ENCODE measurements around the gene TAF9.

Gene TAF9

DNA sequence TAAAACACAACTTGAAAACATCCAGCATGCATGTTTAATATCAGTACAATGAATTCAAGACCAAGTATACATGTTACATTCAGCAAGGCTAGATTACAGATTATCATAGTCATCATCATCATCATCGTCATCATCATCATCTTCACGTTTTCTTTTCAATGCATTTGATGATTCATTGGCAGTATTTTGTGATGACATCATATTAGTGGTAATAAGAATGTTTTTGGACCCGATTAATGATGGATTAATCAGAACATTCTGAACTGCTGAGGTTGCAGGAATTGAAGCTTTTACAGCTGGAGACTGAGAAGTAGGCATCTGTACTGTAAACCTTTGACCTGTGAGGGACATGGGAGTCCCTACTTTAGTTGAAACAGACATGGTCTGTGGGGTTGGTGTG, 4.5 kb downstream of the TAF9 start:
- no peak overlapping the region for H3K4me3 ChIP-seq (ENCODE audit: low read depth, low read length)
- TF ChIP-seq, protein P1, sequence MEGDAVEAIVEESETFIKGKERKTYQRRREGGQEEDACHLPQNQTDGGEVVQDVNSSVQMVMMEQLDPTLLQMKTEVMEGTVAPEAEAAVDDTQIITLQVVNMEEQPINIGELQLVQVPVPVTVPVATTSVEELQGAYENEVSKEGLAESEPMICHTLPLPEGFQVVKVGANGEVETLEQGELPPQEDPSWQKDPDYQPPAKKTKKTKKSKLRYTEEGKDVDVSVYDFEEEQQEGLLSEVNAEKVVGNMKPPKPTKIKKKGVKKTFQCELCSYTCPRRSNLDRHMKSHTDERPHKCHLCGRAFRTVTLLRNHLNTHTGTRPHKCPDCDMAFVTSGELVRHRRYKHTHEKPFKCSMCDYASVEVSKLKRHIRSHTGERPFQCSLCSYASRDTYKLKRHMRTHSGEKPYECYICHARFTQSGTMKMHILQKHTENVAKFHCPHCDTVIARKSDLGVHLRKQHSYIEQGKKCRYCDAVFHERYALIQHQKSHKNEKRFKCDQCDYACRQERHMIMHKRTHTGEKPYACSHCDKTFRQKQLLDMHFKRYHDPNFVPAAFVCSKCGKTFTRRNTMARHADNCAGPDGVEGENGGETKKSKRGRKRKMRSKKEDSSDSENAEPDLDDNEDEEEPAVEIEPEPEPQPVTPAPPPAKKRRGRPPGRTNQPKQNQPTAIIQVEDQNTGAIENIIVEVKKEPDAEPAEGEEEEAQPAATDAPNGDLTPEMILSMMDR (IDR thresholded peaks at IDR 0.05; ENCODE audit: control insufficient read depth, extremely low read depth, insufficient read depth), result no peak
- no peak for DNase-seq (ENCODE audit: low read depth)

DNA sequence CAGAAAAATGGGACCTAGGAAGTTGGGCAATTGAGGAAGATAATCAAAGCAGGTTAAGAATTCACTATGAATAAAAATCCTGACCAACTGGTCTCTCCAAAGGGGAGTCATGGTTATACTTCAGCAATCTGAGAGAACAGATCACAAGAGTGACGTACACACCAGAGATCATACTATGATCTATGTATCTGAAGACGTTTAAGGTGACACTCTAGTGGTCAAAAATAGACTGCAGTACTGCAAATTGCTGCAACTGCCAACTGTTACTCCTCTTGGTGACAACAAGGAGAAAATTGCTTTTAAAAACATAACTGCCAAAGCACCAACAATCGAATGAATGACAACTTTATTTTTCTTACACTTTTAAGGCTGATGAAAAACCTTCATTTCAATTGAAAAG, 4.9 kb downstream of the TAF9 start:
- no peak overlapping the region for H3K4me3 ChIP-seq (ENCODE audit: low read depth, low read length)
- TF ChIP-seq, protein P1 (IDR thresholded peaks at IDR 0.05; ENCODE audit: control insufficient read depth, extremely low read depth, insufficient read depth), result peak; percentile 26; the same call in 1 of the 2 replicates
- DNase-seq (ENCODE audit: low read depth), result no peak

DNA sequence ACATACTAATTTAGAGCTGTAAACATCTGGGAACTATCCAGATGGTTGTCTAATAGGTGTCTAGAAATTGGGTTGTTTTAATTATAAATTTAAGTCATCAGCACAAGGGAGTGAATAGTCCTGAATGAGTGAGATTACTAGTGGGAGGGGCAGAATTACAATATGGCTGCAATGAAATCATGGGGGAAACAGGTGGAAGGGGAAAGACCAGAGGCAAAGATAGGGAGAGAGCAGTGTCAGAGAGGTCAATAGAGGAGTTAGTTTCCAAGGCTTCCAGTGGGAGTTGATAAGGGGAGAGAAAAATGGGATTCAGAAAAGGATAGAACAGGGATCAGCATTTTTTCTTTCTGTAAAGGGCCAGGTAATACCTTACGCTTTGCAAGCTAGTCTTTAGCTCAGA, 8.9 kb downstream of the TAF9 start:
- no peak for DNase-seq (ENCODE audit: low read depth)
- no peak overlapping the region for H3K4me3 ChIP-seq (ENCODE audit: low read depth, low read length)
- TF ChIP-seq, protein P1 (IDR thresholded peaks at IDR 0.05; ENCODE audit: control insufficient read depth, extremely low read depth, insufficient read depth), result no peak

DNA sequence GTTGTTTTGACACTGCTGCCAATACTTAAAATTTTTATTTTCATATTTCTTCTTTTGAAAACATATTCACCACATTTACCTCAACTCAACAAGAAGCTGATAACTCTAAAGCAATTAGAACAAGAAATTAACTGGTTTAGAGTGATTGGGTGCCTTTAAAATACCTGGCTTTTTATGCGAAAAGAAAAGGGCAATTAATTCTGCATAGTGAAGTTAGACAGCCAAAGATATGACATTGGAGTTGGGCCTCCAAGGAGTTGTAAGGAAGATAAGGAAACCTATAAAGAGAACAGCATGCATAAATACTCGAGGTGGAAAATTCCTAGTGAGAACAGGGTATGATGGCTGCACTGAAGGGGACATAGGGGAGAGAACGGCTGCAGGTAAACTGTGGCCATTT, 9.6 kb downstream of the TAF9 start:
- DNase-seq (ENCODE audit: low read depth), result no peak
- TF ChIP-seq, protein P1 (IDR thresholded peaks at IDR 0.05; ENCODE audit: control insufficient read depth, extremely low read depth, insufficient read depth), result no peak
- no peak overlapping the region for H3K4me3 ChIP-seq (ENCODE audit: low read depth, low read length)

DNA sequence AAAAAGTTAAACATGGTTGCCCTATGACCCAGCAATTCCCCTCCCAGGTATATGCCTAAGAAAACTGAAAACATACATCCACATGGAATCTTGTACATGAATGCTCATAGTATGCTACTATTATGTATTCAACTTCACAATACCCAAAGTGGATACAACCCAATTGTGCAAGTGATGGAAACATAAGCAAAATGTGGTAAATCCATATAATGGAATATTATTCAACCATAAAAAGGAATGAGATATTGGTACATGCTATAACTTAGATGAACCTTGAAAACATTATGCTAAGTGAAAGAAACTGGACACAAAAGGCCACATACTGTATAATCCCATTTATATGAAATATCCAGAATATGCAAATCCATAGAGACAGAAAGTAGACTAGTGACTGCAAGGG, 18.7 kb downstream of the TAF9 start:
- DNase-seq (ENCODE audit: low read depth), result no peak
- H3K4me3 ChIP-seq (ENCODE audit: low read depth, low read length), result no peak overlapping the region
- TF ChIP-seq, protein P1 (IDR thresholded peaks at IDR 0.05; ENCODE audit: control insufficient read depth, extremely low read depth, insufficient read depth), result no peak

DNA sequence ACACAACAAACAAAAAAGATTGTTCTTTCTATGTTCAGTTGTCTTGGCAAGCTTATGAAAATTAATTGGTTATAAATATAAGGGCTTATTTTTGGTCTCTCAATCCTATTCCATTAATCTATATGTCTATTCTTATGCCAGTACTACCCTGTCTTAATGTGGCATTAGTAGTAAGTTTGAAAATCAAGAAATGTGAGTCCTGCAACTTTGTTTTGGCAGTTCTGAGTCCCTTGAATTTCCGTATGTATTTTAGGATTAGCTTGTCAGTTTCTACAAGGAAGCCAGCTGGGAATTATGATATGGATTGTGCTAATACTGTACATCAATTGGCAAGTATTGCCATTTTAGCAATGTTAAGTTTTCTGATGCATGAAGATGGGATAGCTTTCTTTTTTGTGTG, 26.2 kb downstream of the TAF9 start:
- TF ChIP-seq, protein P1 (IDR thresholded peaks at IDR 0.05; ENCODE audit: control insufficient read depth, extremely low read depth, insufficient read depth), result no peak
- no peak overlapping the region for H3K4me3 ChIP-seq (ENCODE audit: low read depth, low read length)
- peak; percentile 68 for DNase-seq (ENCODE audit: low read depth)

DNA sequence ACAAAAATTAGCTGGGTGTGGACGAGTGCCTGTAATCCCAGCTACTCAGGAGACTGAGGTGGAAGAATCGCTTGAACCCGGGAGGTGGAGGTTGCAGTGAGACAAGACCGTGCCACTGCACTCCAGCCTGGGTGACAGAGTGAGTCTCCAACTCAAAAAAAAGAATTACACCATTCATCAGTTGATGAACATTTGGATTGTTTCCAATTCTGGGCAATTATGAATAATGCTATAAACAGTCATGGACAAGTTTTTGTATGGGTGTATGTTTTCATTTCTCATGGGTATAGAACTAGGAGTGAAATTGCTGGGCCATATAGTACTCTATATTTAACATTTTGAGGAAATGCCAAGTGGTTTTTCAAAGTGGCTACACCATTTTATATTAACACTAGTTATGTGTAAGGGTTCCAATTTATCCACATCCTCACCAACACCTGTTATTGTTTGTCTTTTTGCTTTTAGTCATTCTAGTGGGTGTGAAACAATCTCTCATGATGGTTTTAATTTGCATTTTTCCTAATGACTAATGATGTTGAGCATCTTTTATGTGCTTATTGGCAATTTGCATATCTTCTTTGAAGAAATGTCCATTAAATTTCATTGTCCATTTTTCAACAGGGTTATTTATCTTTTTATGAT, 27.7 kb downstream of the TAF9 start:
- TF ChIP-seq, protein P1 (IDR thresholded peaks at IDR 0.05; ENCODE audit: control insufficient read depth, extremely low read depth, insufficient read depth), result no peak

More for the DNA sequence above, 27.7 kb downstream of the TAF9 start:
- no peak for DNase-seq (ENCODE audit: low read depth)
- H3K4me3 ChIP-seq (ENCODE audit: low read depth, low read length), result no peak overlapping the region

Measured in LNCaP clone FGC (cell line).